Activated B cell treated with CpG ODN at 0.5 μM for 24 hours (primary cell): ENCODE measurements around the gene ABAT. TPM values are rescaled to one million over a fixed set of nuclear protein-coding genes. Genes with fewer than 3 reads are reported as not detected.
A peak's percentile ranks its signal among the peaks of the same experiment; 100 is the strongest.

ENCODE experiments used
- ATAC-seq: fragments of 200-7000 bp; cut with Tn5 transposase; one replicate; pipeline ENCODE4 v1.10.0; 2021; ENCODE audit warnings: low read depth, mild to moderate bottlenecking, moderate library complexity
- CTCF ChIA-PET: fragments of 350-600 bp; sonication (Branson Sonifier 250); formaldehyde crosslinking; loops from one replicate; lab custom pipeline; 2021; ENCODE audit warnings: antibody characterized with exemption; lab: Charles Lee
- POLR2A ChIA-PET: fragments of 350-600 bp; sonication (Branson Sonifier 250); formaldehyde crosslinking; loops from one replicate; lab custom pipeline; 2021; ENCODE audit warnings: antibody characterized with exemption; lab: Charles Lee
- DNase-seq: peaks from one replicate; pipeline ENCODE4 v3.0.0; 2022
- H3K27ac Mint-ChIP-seq: one replicate; pipeline ENCODE4 v1.8.0; 2020; ENCODE audit warnings: mixed read lengths
- H3K27me3 Mint-ChIP-seq: one replicate; pipeline ENCODE4 v1.8.0; 2021; ENCODE audit warnings: mixed read lengths
- H3K36me3 Mint-ChIP-seq: one replicate; pipeline ENCODE4 v1.8.0; 2021; ENCODE audit warnings: low read depth, mixed read lengths
- H3K4me1 Mint-ChIP-seq: one replicate; pipeline ENCODE4 v1.8.0; 2021; ENCODE audit warnings: mixed read lengths
- H3K4me3 Mint-ChIP-seq: one replicate; pipeline ENCODE4 v1.8.0; 2020; ENCODE audit warnings: mild to moderate bottlenecking, mixed read lengths
- H3K9me3 Mint-ChIP-seq: one replicate; pipeline ENCODE4 v1.8.0; 2020; ENCODE audit warnings: mixed read lengths
- intact Hi-C: fragments of 100-400 bp; cut with micrococcal nuclease; formaldehyde crosslinking; loops from one replicate; pipeline ENCODE4 v1.15.1; 2024
- total RNA-seq: library from RNA; stranded (reverse); gene quantifications from 2 replicates; pipeline ENCODE4 v1.2.3, GENCODE V29; 2022
- TF ChIP-seq, protein P1 (sequence below): fragments of 200-600 bp; IDR thresholded peaks from one replicate; pipeline ENCODE4 v1.8.0; 2022; ENCODE audit warnings: antibody characterized with exemption, mild to moderate bottlenecking

Gene ABAT
- total RNA-seq, 1 donor from 2014 or later = 13.2 TPM

DNA sequence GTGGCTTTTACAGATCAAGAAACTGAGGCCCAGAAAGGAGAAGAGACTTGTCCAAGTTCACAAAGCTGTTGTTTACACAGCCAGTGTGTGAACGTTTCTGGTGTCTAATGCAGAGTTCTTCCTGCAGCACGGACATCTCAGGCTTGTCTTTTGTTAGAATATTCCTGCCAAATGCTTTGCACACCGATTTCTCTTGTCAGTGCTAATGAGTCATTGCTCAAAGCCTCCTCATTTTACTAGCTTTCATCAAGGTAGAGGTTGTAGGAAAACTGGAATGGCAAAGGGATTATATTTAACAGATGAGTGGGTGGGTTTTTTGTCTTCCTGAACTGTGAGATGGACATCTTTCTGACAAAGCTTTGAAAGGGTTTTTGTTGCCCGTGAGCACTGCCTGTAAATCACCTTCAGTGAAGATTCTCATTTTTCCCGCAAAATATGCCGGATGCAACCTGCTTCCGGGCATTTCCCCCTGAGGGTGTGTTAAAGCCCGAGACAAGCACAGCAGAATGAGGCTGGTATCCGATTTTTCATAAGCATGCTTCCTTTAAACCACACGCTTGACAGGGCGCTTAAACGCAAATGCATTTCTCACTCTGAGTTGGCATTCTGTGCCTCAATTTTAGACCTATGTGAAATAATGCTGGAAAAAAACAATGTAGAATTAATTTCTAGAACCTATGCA, 137.9 kb downstream of the ABAT start:
- TF ChIP-seq, protein P1, sequence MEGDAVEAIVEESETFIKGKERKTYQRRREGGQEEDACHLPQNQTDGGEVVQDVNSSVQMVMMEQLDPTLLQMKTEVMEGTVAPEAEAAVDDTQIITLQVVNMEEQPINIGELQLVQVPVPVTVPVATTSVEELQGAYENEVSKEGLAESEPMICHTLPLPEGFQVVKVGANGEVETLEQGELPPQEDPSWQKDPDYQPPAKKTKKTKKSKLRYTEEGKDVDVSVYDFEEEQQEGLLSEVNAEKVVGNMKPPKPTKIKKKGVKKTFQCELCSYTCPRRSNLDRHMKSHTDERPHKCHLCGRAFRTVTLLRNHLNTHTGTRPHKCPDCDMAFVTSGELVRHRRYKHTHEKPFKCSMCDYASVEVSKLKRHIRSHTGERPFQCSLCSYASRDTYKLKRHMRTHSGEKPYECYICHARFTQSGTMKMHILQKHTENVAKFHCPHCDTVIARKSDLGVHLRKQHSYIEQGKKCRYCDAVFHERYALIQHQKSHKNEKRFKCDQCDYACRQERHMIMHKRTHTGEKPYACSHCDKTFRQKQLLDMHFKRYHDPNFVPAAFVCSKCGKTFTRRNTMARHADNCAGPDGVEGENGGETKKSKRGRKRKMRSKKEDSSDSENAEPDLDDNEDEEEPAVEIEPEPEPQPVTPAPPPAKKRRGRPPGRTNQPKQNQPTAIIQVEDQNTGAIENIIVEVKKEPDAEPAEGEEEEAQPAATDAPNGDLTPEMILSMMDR = no peak
- no peak overlapping the region for H3K27ac Mint-ChIP-seq
- H3K4me1 Mint-ChIP-seq = peaks cover 2% of the 10 kb centered on the region
- no peak for ATAC-seq
- ChIA-PET CTCF (no interaction called here), POLR2A (no interaction called here)
- no peak for DNase-seq
- H3K36me3 Mint-ChIP-seq = peaks cover 87% of the 10 kb centered on the region
- H3K27me3 Mint-ChIP-seq = no peaks in the 10 kb centered on the region
- H3K9me3 Mint-ChIP-seq = no peaks in the 10 kb centered on the region
- intact Hi-C loops = no loop called here
- no peak overlapping the region for H3K4me3 Mint-ChIP-seq

DNA sequence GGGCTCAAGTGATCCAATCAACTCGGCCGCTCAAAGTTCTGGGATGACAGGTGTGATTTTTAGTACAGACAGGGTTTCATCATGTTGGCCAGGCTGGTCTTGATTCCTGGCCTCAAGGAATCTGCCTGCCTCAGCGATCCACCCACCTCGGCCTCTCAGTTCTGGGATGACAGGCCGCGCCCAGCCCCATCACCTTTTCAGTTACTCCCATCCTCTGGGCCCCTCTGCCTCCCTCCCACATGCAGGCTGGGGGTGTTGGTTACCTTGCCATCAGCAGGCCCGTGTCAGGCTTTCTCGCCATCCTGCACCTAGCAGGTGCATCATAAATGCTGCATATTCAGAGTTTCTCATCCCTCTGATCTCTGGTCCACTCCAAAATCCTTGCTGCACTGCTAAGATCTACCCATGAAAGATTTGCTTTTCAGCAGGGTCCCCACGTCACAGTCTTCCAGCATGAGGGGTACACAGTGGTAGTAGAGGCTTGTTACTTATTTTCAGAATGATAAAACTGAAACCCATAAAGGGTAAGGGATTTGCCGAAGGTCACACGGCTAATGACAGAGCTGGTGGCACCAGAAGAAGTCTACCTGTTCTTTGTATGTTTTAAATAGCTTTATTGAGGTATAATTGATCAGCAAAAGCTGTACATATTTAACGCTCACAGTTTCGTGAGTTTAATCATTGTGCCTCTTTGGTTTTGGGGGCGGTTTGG, 139.8 kb downstream of the ABAT start:
- ATAC-seq (no peak), DNase-seq (no peak)
- Mint-ChIP-seq H3K4me1 (peaks cover 14% of the 10 kb centered on the region), H3K4me3 (no peak overlapping the region), H3K9me3 (no peaks in the 10 kb centered on the region), H3K27me3 (no peaks in the 10 kb centered on the region), H3K27ac (no peak overlapping the region), H3K36me3 (peaks cover 86% of the 10 kb centered on the region)
- POLR2A ChIA-PET = no interaction called here
- TF ChIP-seq, protein P1 = no peak
- intact Hi-C loops = no loop called here
- CTCF ChIA-PET = no interaction called here

DNA sequence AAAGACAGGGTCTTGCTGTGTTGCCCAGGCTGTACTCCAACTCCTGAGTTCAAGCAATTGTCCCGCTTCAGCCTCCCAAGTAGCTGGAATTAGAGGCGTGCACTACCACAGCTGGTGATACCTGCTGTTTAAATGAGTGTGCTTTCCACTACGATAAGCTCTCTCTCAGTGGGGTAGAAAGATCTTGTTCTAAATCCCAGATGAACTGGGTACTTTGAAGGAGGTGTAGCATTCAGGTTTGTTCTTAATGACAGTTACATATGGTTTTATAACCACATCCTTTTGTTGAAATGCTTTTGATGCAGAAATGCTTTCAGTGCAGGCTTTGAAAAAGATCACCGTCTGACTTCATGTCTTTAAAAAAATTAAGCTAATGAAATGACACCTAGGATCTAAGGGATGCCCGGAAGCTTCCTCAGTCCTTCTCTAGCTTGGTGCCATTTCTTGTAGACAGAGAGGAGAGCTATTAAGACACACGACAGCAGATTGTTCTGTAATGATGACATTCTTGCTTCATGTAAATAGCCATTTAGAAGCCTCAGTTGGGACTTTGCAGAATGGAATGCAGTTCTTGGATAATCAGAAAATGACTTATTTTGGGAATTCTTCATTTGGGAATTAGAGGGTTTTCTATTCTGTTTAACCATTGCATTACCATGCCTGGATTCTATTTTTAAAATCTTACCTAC, 142.7 kb downstream of the ABAT start:
- Mint-ChIP-seq H3K36me3 (peaks cover 81% of the 10 kb centered on the region), H3K27ac (no peak overlapping the region), H3K9me3 (no peaks in the 10 kb centered on the region), H3K27me3 (no peaks in the 10 kb centered on the region), H3K4me1 (peaks cover 19% of the 10 kb centered on the region), H3K4me3 (no peak overlapping the region)
- intact Hi-C loops = no loop called here
- ChIA-PET POLR2A (interaction anchor here (1.1 to 2.3 kb wide), 2 partner anchors 52 to 74 kb away, joined by 3 to 10 read pairs; partner anchors contain the start of gene CARHSP1), CTCF (no interaction called here)
- DNase-seq = no peak
- ATAC-seq = no peak
- TF ChIP-seq, protein P1 = no peak

DNA sequence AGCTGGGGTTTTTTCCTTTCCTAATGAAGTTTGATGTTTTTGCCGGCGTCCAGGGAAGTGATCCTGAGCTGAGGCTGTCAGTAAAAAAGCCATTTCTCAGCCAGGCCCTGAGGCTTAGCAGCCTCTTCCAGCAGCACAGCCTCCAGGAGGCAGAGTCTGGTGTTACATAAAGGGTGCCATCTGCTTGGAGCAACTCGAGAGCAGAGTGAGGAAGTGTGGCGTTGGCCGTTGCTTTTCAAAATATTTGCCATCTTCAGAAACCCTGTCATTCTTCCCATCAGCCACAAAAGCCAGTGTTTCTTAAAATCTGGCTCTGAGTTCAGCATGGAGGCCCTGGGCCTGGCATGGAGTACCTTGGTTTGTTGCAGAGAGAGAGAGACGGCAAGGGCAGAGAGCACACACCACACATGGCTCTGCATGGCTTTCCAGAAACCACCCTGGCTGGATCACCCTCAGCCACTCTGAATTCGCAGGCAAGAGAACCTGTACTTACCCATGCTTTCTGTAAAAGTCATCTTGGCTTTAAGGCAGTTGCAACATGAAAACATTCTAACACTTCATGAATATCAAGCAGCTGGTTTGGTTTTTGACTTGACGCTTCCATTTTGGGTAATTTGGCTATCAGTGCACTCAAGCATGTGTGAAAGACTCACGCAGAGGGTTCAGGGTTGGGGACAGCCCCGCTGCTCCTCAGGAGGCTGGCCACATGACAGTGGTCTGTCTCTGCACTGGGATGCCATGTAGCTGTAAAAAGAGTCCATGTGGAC, 144.3 kb downstream of the ABAT start:
- intact Hi-C loops = no loop called here
- DNase-seq (no peak), ATAC-seq (peak; percentile 93)
- TF ChIP-seq, protein P1 = no peak
- H3K36me3 Mint-ChIP-seq = peaks cover 76% of the 10 kb centered on the region
- no peaks in the 10 kb centered on the region for H3K9me3 Mint-ChIP-seq
- H3K27ac Mint-ChIP-seq = peak overlapping the region; percentile 52
- no peak overlapping the region for H3K4me3 Mint-ChIP-seq
- POLR2A ChIA-PET = interaction anchor here (0.5 to 2.3 kb wide), 5 partner anchors 16 to 237 kb away, joined by 3 to 10 read pairs (median 3); partner anchors contain the start of gene CARHSP1
- no peaks in the 10 kb centered on the region for H3K27me3 Mint-ChIP-seq
- CTCF ChIA-PET = interaction anchor here (0.9 kb wide), 1 partner anchor 61 kb away, joined by 4 read pairs; no protein-coding TSS in a partner anchor
- peaks cover 22% of the 10 kb centered on the region for H3K4me1 Mint-ChIP-seq
